Activated naive CD8-positive, alpha-beta T cell treated with anti-CD3 and anti-CD28 coated beads for 36 hours (primary cell): Measurements from ENCODE around the gene NDUFAF3. TPM values are rescaled to one million over a fixed set of nuclear protein-coding genes. Genes with fewer than 3 reads are reported as not detected.

Source experiments
- DNase-seq: peaks from one replicate; pipeline ENCODE4 v3.0.0; 2021
- H3K27ac Mint-ChIP-seq: one replicate; pipeline ENCODE4 v1.8.0; 2022; ENCODE audit warnings: mild to moderate bottlenecking, moderate library complexity, mixed read lengths
- H3K27me3 Mint-ChIP-seq: one replicate; pipeline ENCODE4 v1.8.0; 2022; ENCODE audit warnings: mild to moderate bottlenecking, mixed read lengths
- H3K36me3 Mint-ChIP-seq: one replicate; pipeline ENCODE4 v1.8.0; 2021; ENCODE audit warnings: mild to moderate bottlenecking, mixed read lengths
- H3K4me1 Mint-ChIP-seq: one replicate; pipeline ENCODE4 v1.8.0; 2021; ENCODE audit warnings: mixed read lengths
- H3K4me3 Mint-ChIP-seq: one replicate; pipeline ENCODE4 v1.8.0; 2022; ENCODE audit warnings: mild to moderate bottlenecking, moderate library complexity, mixed read lengths
- H3K9me3 Mint-ChIP-seq: one replicate; pipeline ENCODE4 v1.8.0; 2022; ENCODE audit warnings: mixed read lengths
- total RNA-seq, 2 experiments: library from RNA; stranded (reverse); gene quantifications; one replicate each; pipeline ENCODE4 v1.2.3, GENCODE V29; 2021

Gene NDUFAF3
- total RNA-seq, 2 experiments from 2014 or later = 82.0 to 82.5 TPM

DNA sequence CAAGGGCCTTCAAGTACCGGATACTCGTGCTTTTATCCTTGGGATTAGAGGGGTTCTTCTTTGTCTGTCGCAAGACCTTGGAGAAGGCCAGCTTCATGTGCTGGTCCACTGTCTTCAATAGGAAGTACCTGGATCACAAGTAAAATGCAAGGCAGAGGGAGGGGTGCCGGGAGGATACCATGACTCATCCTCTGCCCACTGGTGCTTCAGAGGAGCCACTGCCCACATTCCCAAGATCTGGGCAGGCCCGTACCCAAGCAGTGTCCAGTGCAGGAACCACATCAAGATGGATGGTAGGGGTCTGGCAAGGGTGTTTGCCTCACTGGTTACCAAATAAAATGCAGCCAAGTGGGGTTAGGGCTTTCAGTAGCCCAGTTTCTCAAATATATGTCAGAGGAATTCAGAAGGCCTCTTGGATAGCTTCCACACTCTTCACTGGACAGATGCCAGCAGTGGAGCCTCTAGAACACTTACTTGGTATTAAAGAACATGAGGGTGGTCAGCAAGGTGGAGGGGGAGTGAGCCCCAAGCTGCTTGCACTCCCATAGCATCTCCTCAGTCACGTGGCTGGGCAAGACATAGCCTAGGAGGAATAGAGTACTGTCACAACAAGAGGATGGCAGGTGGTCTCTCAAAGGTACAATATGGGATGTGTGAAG, 10.9 kb downstream of the NDUFAF3 start:
- Mint-ChIP-seq H3K4me1 (peaks cover 15% of the 10 kb centered on the region), H3K27me3 (no peaks in the 10 kb centered on the region), H3K9me3 (no peaks in the 10 kb centered on the region), H3K27ac (no peak overlapping the region), H3K36me3 (peaks cover 28% of the 10 kb centered on the region), H3K4me3 (no peak overlapping the region)
- DNase-seq = no peak

DNA sequence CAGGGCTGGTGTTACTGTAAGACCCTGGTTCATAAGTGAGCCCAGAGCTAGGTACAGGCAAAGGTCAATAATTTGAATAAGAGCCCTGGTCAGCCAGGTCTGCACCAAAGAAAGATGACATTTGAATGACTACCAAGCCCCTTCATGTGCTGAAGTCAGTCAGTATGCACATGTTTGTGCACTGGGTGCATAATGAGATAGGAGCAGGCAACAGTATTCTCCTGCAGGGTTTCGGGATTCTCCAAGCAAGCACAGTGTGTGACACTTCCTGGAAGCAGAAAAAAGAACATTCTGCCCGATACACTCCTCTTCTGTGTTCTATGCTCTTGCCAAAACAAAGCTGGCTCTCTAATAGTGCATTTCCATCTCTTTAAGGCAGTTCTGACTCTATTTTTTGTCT, 12.7 kb downstream of the NDUFAF3 start:
- Mint-ChIP-seq H3K9me3 (no peaks in the 10 kb centered on the region), H3K4me1 (peaks cover under 1% of the 10 kb centered on the region), H3K27ac (no peak overlapping the region), H3K4me3 (no peak overlapping the region), H3K36me3 (peaks cover 10% of the 10 kb centered on the region), H3K27me3 (no peaks in the 10 kb centered on the region)
- no peak for DNase-seq

DNA sequence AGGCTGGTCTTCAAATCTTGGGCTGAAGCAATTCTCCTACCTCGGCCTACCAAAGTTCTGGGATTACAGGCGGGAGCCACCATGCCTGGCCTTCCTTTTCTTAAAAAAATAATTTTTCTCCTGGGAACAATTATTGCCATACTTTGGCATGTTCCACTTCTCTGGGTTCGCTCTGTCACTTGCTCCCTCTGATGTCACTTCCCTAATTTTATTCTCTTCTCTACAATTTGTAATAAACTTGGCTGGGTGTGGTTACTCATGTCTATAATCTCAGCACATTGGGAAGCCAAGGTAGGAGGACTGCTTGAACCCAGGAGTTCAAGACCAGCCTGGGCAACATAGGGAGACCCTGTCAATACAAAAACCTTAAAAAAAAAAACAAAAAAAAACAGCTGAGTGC, 13.4 kb downstream of the NDUFAF3 start:
- Mint-ChIP-seq H3K36me3 (peaks cover 10% of the 10 kb centered on the region), H3K9me3 (no peaks in the 10 kb centered on the region), H3K4me1 (no peaks in the 10 kb centered on the region)

DNA sequence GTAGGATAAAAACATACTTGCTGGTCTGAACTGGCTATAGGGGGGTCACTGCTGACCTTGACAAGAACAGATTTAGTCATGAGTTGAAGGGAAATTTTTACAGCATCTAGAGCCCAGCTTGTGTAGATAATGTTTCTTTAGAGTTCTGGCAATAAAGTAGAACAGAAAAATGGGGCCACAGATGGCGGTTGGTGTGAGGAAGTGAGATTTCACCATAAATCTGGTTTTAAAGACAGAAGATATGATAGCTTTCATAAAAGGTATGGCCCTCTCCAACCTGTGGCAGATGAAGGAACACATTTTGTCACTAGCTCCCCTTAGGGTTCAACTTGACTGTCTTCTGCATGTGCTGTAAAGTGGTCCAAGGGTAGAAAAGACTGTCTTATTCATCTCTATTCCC, 31.6 kb downstream of the NDUFAF3 start:
- H3K36me3 Mint-ChIP-seq = peaks cover 23% of the 10 kb centered on the region

More for the DNA sequence above, 13.4 kb downstream of the NDUFAF3 start:
- no peak for DNase-seq
- Mint-ChIP-seq H3K27ac (no peak overlapping the region), H3K4me3 (no peak overlapping the region), H3K27me3 (no peaks in the 10 kb centered on the region)

DNA sequence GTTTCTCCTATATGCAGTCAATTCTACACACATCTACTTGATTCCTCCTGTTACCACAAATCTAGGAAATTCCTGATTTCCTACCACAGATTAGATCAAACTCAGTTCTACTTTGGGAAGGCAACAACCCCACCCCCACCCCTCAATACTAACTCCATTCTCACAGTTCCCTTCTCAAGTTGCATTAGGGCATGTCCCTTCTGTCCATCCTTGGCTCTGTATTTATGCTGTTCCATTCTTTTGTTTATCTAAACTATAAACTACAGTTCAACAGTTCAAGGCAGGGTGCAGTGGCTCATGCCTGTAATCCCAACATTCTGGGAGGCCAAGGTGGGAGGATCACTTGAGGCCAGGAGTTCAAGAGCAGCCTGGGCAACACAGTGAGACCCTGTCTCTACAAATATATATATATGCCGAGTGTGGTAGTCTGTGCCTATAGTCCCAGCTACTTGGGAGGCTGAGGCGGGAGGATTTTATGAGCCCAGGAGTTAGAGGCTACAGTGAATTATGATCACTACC, 32.5 kb downstream of the NDUFAF3 start:
- no peaks in the 10 kb centered on the region for H3K27me3 Mint-ChIP-seq
- no peaks in the 10 kb centered on the region for H3K9me3 Mint-ChIP-seq
- no peak overlapping the region for H3K27ac Mint-ChIP-seq
- H3K4me1 Mint-ChIP-seq = peaks cover 9% of the 10 kb centered on the region
- peaks cover 23% of the 10 kb centered on the region for H3K36me3 Mint-ChIP-seq
- DNase-seq = no peak
- no peak overlapping the region for H3K4me3 Mint-ChIP-seq

More for the DNA sequence above, 31.6 kb downstream of the NDUFAF3 start:
- Mint-ChIP-seq H3K4me3 (no peak overlapping the region), H3K27ac (no peak overlapping the region), H3K4me1 (peaks cover 9% of the 10 kb centered on the region), H3K27me3 (no peaks in the 10 kb centered on the region), H3K9me3 (no peaks in the 10 kb centered on the region)
- no peak for DNase-seq

DNA sequence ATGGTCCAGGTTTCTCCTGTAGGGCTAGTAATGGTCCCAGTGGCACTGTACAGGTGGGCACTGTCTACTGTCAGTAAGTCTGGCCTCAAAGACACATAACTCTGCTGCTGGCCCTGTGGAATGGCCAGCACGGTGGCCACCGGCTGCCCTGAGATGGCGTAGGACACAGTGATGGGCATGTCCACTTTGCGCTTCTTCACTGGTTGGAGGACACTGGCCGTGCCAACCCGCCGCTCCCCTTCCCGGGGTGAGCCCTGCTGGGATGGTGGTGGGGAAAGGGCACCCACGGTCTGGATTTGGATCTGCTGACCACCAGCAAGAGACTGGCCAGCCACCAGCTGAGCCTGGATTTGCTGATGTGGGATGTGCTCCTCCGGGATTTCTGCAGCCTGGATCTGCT, 35.3 kb downstream of the NDUFAF3 start:
- Mint-ChIP-seq H3K4me1 (peaks cover 10% of the 10 kb centered on the region), H3K4me3 (no peak overlapping the region), H3K27ac (no peak overlapping the region), H3K9me3 (no peaks in the 10 kb centered on the region), H3K36me3 (peaks cover 18% of the 10 kb centered on the region), H3K27me3 (no peaks in the 10 kb centered on the region)
- no peak for DNase-seq

DNA sequence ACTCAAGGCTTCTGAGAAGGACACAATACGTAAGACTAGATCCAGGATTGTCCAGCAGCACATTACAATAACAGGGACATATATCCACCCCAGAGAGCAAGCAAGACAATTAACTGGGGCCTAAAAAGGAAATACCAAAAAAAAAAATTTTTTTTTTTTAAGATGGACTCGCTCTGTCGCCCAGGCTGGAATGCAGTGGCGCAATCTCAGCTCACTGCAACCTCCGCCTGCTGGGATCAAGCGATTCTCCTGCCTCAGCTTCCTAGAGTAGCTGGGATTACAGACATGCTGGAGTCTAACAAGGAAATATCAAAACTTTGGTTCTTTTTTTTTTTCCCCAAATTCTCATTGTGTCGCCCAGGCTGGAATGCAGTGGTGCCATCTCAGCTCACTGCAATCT, 36.1 kb downstream of the NDUFAF3 start:
- Mint-ChIP-seq H3K27ac (no peak overlapping the region), H3K36me3 (peaks cover 14% of the 10 kb centered on the region), H3K4me3 (no peak overlapping the region), H3K9me3 (no peaks in the 10 kb centered on the region), H3K4me1 (peaks cover 8% of the 10 kb centered on the region), H3K27me3 (no peaks in the 10 kb centered on the region)
- DNase-seq = no peak

Other genes with a start within 250 kb of the NDUFAF3 start
- 10 to 100 TPM; 42.8 to 45.2 TPM for gene PRKAR2A, start 174.2 kb upstream of the NDUFAF3 start, total RNA-seq
- 10 to 100 TPM; 19.2 to 23.9 TPM for gene SLC25A20, start 123.2 kb upstream of the NDUFAF3 start, total RNA-seq
- 100 to 1,000 TPM; 126 TPM for gene ARIH2, start 103.3 kb upstream of the NDUFAF3 start, total RNA-seq
- gene P4HTM, start 31.9 kb upstream of the NDUFAF3 start, total RNA-seq = 10 to 100 TPM; 20.7 TPM
- gene WDR6, start 14.7 kb upstream of the NDUFAF3 start, total RNA-seq = 100 to 1,000 TPM; 135 to 140 TPM
- gene DALRD3, start 3.5 kb upstream of the NDUFAF3 start, total RNA-seq = 10 to 100 TPM; 22.3 to 24.7 TPM
- 100 to 1,000 TPM; 532 to 549 TPM for gene IMPDH2, start 7.3 kb downstream of the NDUFAF3 start, total RNA-seq
- 100 to 1,000 TPM; 126 to 127 TPM for gene QRICH1, start 72.0 kb downstream of the NDUFAF3 start, total RNA-seq
- 100 to 1,000 TPM; 252 to 272 TPM for gene QARS1, start 82.6 kb downstream of the NDUFAF3 start, total RNA-seq
- gene USP19, start 98.7 kb downstream of the NDUFAF3 start, total RNA-seq = 10 to 100 TPM; 50.8 to 55.5 TPM
- not detected for gene LAMB2, start 110.9 kb downstream of the NDUFAF3 start, total RNA-seq
- gene CCDC71, start 144.2 kb downstream of the NDUFAF3 start, total RNA-seq = 10 to 100 TPM; 30.0 to 30.9 TPM
- gene KLHDC8B, start 149.5 kb downstream of the NDUFAF3 start, total RNA-seq = 1 to 10 TPM; 3.4 TPM